HepG2 (cell line): ENCODE results near the gene GDPD1. TPM values are rescaled to one million over a fixed set of nuclear protein-coding genes. Genes with fewer than 3 reads are reported as not detected.

Source experiments
- ATAC-seq: fragments of 200-7000 bp; cut with Tn5 transposase; 3 replicates; pipeline ENCODE4 v1.9.1; 2020; ENCODE audit warnings: mild to moderate bottlenecking, moderate library complexity
- BruUV-seq: library from RNA; stranded (reverse); fragments of 400-500 nt; replicated peaks from 2 replicates; lab custom pipeline; 2021; lab: Mats Ljungman, UMichigan
- CTCF ChIA-PET: fragments of 300-600 bp; formaldehyde crosslinking; extraction: SDS; loops from one replicate; lab custom pipeline; 2021; ENCODE audit warnings: low total read pairs, inconsistent platforms, low intra/inter-chr PET ratio; lab: Yijun Ruan, JAX
- POLR2A ChIA-PET: fragments of 350-600 bp; sonication (Branson Sonifier 250); formaldehyde crosslinking; loops from one replicate; lab custom pipeline; 2020; ENCODE audit warnings: antibody characterized with exemption, inconsistent platforms; lab: Yijun Ruan, JAX
- DNase-seq: peaks from one replicate; pipeline ENCODE4 v3.0.0-alpha.2; 2015; ENCODE audit warnings: low spot score
- FAIRE-seq: peaks from 3 replicates; lab custom pipeline; 2011; peaks lifted over from hg19 to GRCh38; lab: Jason Lieb, UNC
- H2AFZ ChIP-seq: one replicate; pipeline ENCODE4 v1.6.1; 2011; ENCODE audit warnings: low read length, inconsistent platforms
- H3K27ac ChIP-seq: fragments of 300-600 bp; 3 replicates; pipeline ENCODE4 v1.8.0; 2011; ENCODE audit warnings: mixed run types, mild to moderate bottlenecking, mixed read lengths, low read length, inconsistent platforms; ENCODE audit not compliant: insufficient read depth; ENCODE audit errors: extremely low read length
- H3K27me3 ChIP-seq, 2 experiments: fragments of 200-600 bp in 1 of 2; 2 replicates in 1 of 2; 3 replicates in 1 of 2; pipeline versions ENCODE4 v1.6.0 to v1.8.0; 2011; ENCODE audit warnings: low read length in 2 of 2, mild to moderate bottlenecking in 2 of 2, moderate library complexity in 2 of 2, inconsistent platforms in 1 of 2; ENCODE audit not compliant: insufficient read depth in 2 of 2, control insufficient read depth in 1 of 2
- H3K36me3 ChIP-seq, 2 experiments: fragments of 200-600 bp in 1 of 2; replicated peaks in 1 of 2; 2 replicates in 1 of 2; 3 replicates in 1 of 2; pipeline versions ENCODE4 v1.5.1 to v1.8.0; 2011; ENCODE audit warnings: low read length in 2 of 2, inconsistent platforms in 1 of 2; ENCODE audit not compliant: insufficient read depth in 2 of 2, control insufficient read depth in 1 of 2
- H3K4me1 ChIP-seq: 2 replicates; pipeline ENCODE4 v1.5.1; 2012; ENCODE audit warnings: low read length, inconsistent platforms; ENCODE audit not compliant: insufficient read depth
- H3K4me2 ChIP-seq: 2 replicates; pipeline ENCODE4 v1.6.0; 2011; ENCODE audit warnings: low read depth, low read length, inconsistent platforms
- H3K4me3 ChIP-seq, 3 experiments: fragments of 200-600 bp in 1 of 3; sonication (generic), shearing (Covaris generic) in 1 of 3; replicated peaks in 1 of 3; 2 replicates each; pipeline ENCODE4 v1.5.1; 2011 to 2016; ENCODE audit warnings: low read length in 3 of 3, inconsistent platforms in 2 of 3, low read depth in 2 of 3, mild to moderate bottlenecking in 2 of 3, control low read depth in 1 of 3, mixed read lengths in 1 of 3; ENCODE audit not compliant: insufficient read depth in 1 of 3
- H3K79me2 ChIP-seq: one replicate; pipeline ENCODE4 v1.6.1; 2011; ENCODE audit warnings: low read length, inconsistent platforms; ENCODE audit not compliant: insufficient read depth
- H3K9ac ChIP-seq: 2 replicates; pipeline ENCODE4 v1.6.0; 2011; ENCODE audit warnings: mild to moderate bottlenecking, low read depth, low read length, inconsistent platforms; ENCODE audit not compliant: insufficient read depth
- H3K9me3 ChIP-seq: 2 replicates; pipeline ENCODE4 v1.5.1; 2012; ENCODE audit warnings: mild to moderate bottlenecking, low read length
- H4K20me1 ChIP-seq: 2 replicates; pipeline ENCODE4 v1.6.0; 2011; ENCODE audit warnings: inconsistent platforms, mild to moderate bottlenecking, low read length, moderate library complexity; ENCODE audit not compliant: insufficient read depth
- AGO2 ChIP-seq: fragments of 200-400 bp; formaldehyde crosslinking; optimal IDR thresholded peaks from 2 replicates; pipeline ENCODE3; 2017; ENCODE audit warnings: mild to moderate bottlenecking, low read depth, low read length, moderate library complexity
- CSRNP1 ChIP-seq: sonication (generic); formaldehyde crosslinking; IDR thresholded peaks from 2 replicates; pipeline ENCODE4 v1.8.1; 2023; ENCODE audit warnings: mild to moderate bottlenecking, missing genetic modification reagents
- DNMT3B ChIP-seq: conservative IDR thresholded peaks from 2 replicates; pipeline ENCODE4 v1.6.1; 2016; ENCODE audit warnings: missing biosample characterization, control low read depth
- FOXM1 ChIP-seq: sonication (generic); formaldehyde crosslinking; IDR thresholded peaks from 2 replicates; pipeline ENCODE4 v1.5.0; 2020; ENCODE audit warnings: missing genetic modification reagents
- GABPB1 ChIP-seq: IDR thresholded peaks from 2 replicates; pipeline ENCODE4 v1.6.1; 2016; ENCODE audit warnings: mild to moderate bottlenecking, missing genetic modification reagents, moderate library complexity, missing compliant biosample characterization
- HNRNPK ChIP-seq: fragments of 200-400 bp; formaldehyde crosslinking; IDR thresholded peaks from 2 replicates; pipeline ENCODE4 v1.6.1; 2018; ENCODE audit warnings: low read length, low read depth, moderate library complexity, mild to moderate bottlenecking; ENCODE audit not compliant: poor library complexity, severe bottlenecking
- HNRNPLL ChIP-seq: fragments of 200-400 bp; formaldehyde crosslinking; IDR thresholded peaks from 2 replicates; pipeline ENCODE4 v1.6.1; 2017; ENCODE audit warnings: mild to moderate bottlenecking, low read depth, low read length; ENCODE audit not compliant: poor library complexity, severe bottlenecking
- RBM22 ChIP-seq: fragments of 200-400 bp; formaldehyde crosslinking; optimal IDR thresholded peaks from 2 replicates; pipeline ENCODE3; 2017; ENCODE audit warnings: mild to moderate bottlenecking, low read length, moderate library complexity
- REL ChIP-seq: sonication (generic); formaldehyde crosslinking; conservative IDR thresholded peaks from 2 replicates; pipeline ENCODE4 v1.8.0; 2022; ENCODE audit warnings: mild to moderate bottlenecking, missing genetic modification reagents, moderate library complexity
- ZFP91 ChIP-seq: sonication (generic); formaldehyde crosslinking; IDR thresholded peaks from 2 replicates; pipeline ENCODE4 v1.9.0; 2022; ENCODE audit warnings: missing genetic modification reagents, mild to moderate bottlenecking, borderline replicate concordance
- ZNF337 ChIP-seq: sonication (generic); formaldehyde crosslinking; IDR thresholded peaks from 2 replicates; pipeline ENCODE4 v1.5.1; 2020; ENCODE audit warnings: missing genetic modification reagents, low read depth, mild to moderate bottlenecking, borderline replicate concordance
- ZNF431 ChIP-seq: sonication (generic); formaldehyde crosslinking; IDR thresholded peaks from 2 replicates; pipeline ENCODE4 v1.9.0; 2022; ENCODE audit warnings: missing genetic modification reagents, low read depth, mild to moderate bottlenecking, borderline replicate concordance
- ZNF687 ChIP-seq: sonication (generic); formaldehyde crosslinking; IDR thresholded peaks from 2 replicates; pipeline ENCODE4 v1.5.1; 2020; ENCODE audit warnings: mild to moderate bottlenecking, missing genetic modification reagents, moderate library complexity
- ZSCAN21 ChIP-seq: sonication (generic); formaldehyde crosslinking; IDR thresholded peaks from 2 replicates; pipeline ENCODE4 v1.8.0; 2022; ENCODE audit warnings: mild to moderate bottlenecking, missing genetic modification reagents, moderate library complexity, borderline replicate concordance
- WGBS: methylation state at CpG from one replicate; pipeline ENCODE4 v1.1.6; 2017; ENCODE audit warnings: low lambda C conversion rate; 5-methylcytosine and 5-hydroxymethylcytosine counted together
- in situ Hi-C: cut with HindIII; loops from 2 replicates; pipeline ENCODE4 v1.10.0; 2017; ENCODE audit warnings: low pct_unique_long_range_greater_than_20kb; ENCODE audit not compliant: extremely low pct_ligation_motif_present
- intact Hi-C: fragments of 100-400 bp; cut with micrococcal nuclease; formaldehyde crosslinking; loops from one replicate; pipeline ENCODE4 v1.10.0; 2022; ENCODE audit not compliant: unreplicated experiment
- polyA plus RNA-seq, 8 experiments: library from polyadenylated mRNA; depleted of rRNA in 3 of 8; stranded (reverse) in 7 of 8; unstranded in 1 of 8; fragments of >200 nt; fragmentation: Illumina TruSeq in 4 of 8; extraction: Trizol in 4 of 8; gene quantifications; 2 replicates each; pipeline versions ENCODE4 v1.2.1 to v1.2.3, GENCODE V29; 2011 to 2016; ENCODE audit warnings: low read depth in 4 of 8, missing spikeins in 1 of 8, mixed read lengths in 1 of 8; ENCODE audit not compliant: insufficient read depth in 1 of 8
- total RNA-seq, 5 experiments: library from RNA; depleted of rRNA; stranded (reverse); fragments of >200 nt; fragmentation: Illumina TruSeq; extraction: Trizol; gene quantifications; 2 replicates each; pipeline ENCODE4 v1.2.3, GENCODE V29; 2016; ENCODE audit warnings: low read depth in 1 of 5

The GDPD1 gene
- total and polyA plus RNA-seq, 2 of the 13 experiments (the other 11 are each of a cell fraction or from before 2014, with no cell fraction given), result 6.0 to 7.7 TPM

GRCh38 chr17:59190806-59191205 lies 29.5 kb upstream of the GDPD1 start:
- no peak overlapping the region for H2AFZ ChIP-seq
- H4K20me1 ChIP-seq, result no peaks in the 10 kb centered on the region
- POLR2A ChIA-PET, result no interaction called here
- no peaks in the 10 kb centered on the region for H3K4me1 ChIP-seq
- no peak for FAIRE-seq
- BruUV-seq, result no TSS peak
- H3K9ac ChIP-seq, result no peak overlapping the region
- intact Hi-C loops, result no loop called here
- H3K4me3 ChIP-seq, result no peak overlapping the region
- WGBS, result 93% methylated on average over 2 of the region's 2 CpGs
- H3K27ac ChIP-seq, result no peak overlapping the region
- H3K9me3 ChIP-seq, result no peaks in the 10 kb centered on the region
- CTCF ChIA-PET, result no interaction called here
- no peak overlapping the region for H3K4me2 ChIP-seq
- H3K79me2 ChIP-seq, result no peaks in the 10 kb centered on the region
- DNase-seq, result no peak
- no peaks in the 10 kb centered on the region; a peak in 1 of 5 replicates for H3K27me3 ChIP-seq
- TF ChIP-seq DNMT3B (CRISPR knock-in tag) (no peak), AGO2 (no peak), FOXM1 (CRISPR knock-in tag) (no peak), HNRNPLL (no peak), RBM22 (no peak), ZNF687 (no peak), ZSCAN21 (no peak), HNRNPK (no peak), CSRNP1 (CRISPR knock-in tag) (no peak), GABPB1 (no peak), ZFP91 (CRISPR knock-in tag) (no peak), ZNF431 (no peak), ZNF337 (no peak), REL (no peak)
- TF ChIP-seq, all 625 proteins: peak for 0
- in situ Hi-C loops, result no loop called here
- peaks cover 21 to 63% of the 10 kb centered on the region in 2 experiments for H3K36me3 ChIP-seq
- no peak for ATAC-seq
